ENCODE data around the gene MSH3. TPM values are rescaled to one million over a fixed set of nuclear protein-coding genes. Genes with fewer than 3 reads are reported as not detected.
"Not testable (repeated sequence)": the region's sequence is repeated elsewhere in the genome, so short reads cannot be mapped to it uniquely, and the experiment has no call there.

Gene MSH3
- total RNA-seq, 1 donor from 2014 or later: 20.2 TPM

- Mint-ChIP-seq H3K4me1 (ENCODE audit: low read depth) (peaks cover 43% of the 10 kb centered on the region), H3K27me3 (ENCODE audit: insufficient read depth) (no peaks in the 10 kb centered on the region), H3K36me3 (ENCODE audit: low read depth) (peaks cover 41% of the 10 kb centered on the region), H3K4me3 (no peak overlapping the region), H3K27ac (peak overlapping the region; percentile 30), H3K9me3 (peaks cover 3% of the 10 kb centered on the region)
- intact Hi-C loops (cut with micrococcal nuclease): no loop called here
- DNase-seq (ENCODE audit: low spot score): no peak
These were observed 109.6 kb downstream of the MSH3 start for GRCh38 chr5:80763873-80764647.

GRCh38 chr5:80764786-80765185, 110.3 kb downstream of the MSH3 start:
- H3K4me3 Mint-ChIP-seq: no peak overlapping the region
- no peaks in the 10 kb centered on the region for H3K27me3 Mint-ChIP-seq (ENCODE audit: insufficient read depth)
- peaks cover 36% of the 10 kb centered on the region for H3K4me1 Mint-ChIP-seq (ENCODE audit: low read depth)
- peaks cover 35% of the 10 kb centered on the region for H3K36me3 Mint-ChIP-seq (ENCODE audit: low read depth)
- DNase-seq (ENCODE audit: low spot score): no peak
- no peak overlapping the region for H3K27ac Mint-ChIP-seq
- intact Hi-C loops (cut with micrococcal nuclease): no loop called here
- peaks cover 3% of the 10 kb centered on the region for H3K9me3 Mint-ChIP-seq

GRCh38 chr5:80777347-80778287, 123.2 kb downstream of the MSH3 start:
- Mint-ChIP-seq H3K27me3 (ENCODE audit: insufficient read depth) (no peaks in the 10 kb centered on the region), H3K9me3 (no peaks in the 10 kb centered on the region), H3K27ac (no peak overlapping the region), H3K4me3 (no peak overlapping the region), H3K36me3 (ENCODE audit: low read depth) (peaks cover 26% of the 10 kb centered on the region), H3K4me1 (ENCODE audit: low read depth) (peaks cover 25% of the 10 kb centered on the region)
- intact Hi-C loops (cut with micrococcal nuclease): no loop called here
- DNase-seq (ENCODE audit: low spot score): no peak

GRCh38 chr5:80780024-80780423, 125.6 kb downstream of the MSH3 start:
- intact Hi-C loops (cut with micrococcal nuclease): no loop called here
- no peak overlapping the region for H3K4me3 Mint-ChIP-seq
- no peaks in the 10 kb centered on the region for H3K27me3 Mint-ChIP-seq (ENCODE audit: insufficient read depth)
- no peak overlapping the region for H3K27ac Mint-ChIP-seq
- DNase-seq (ENCODE audit: low spot score): no peak
- peaks cover 25% of the 10 kb centered on the region for H3K4me1 Mint-ChIP-seq (ENCODE audit: low read depth)
- no peaks in the 10 kb centered on the region for H3K9me3 Mint-ChIP-seq
- peaks cover 28% of the 10 kb centered on the region for H3K36me3 Mint-ChIP-seq (ENCODE audit: low read depth)

- Mint-ChIP-seq H3K9me3 (no peaks in the 10 kb centered on the region), H3K4me3 (no peak overlapping the region)
- intact Hi-C loops (cut with micrococcal nuclease): no loop called here
These were observed 126.4 kb downstream of the MSH3 start for GRCh38 chr5:80780761-80781285.

GRCh38 chr5:80781356-80781755, 126.9 kb downstream of the MSH3 start:
- Mint-ChIP-seq H3K4me1 (ENCODE audit: low read depth) (peaks cover 25% of the 10 kb centered on the region), H3K4me3 (no peak overlapping the region), H3K27me3 (ENCODE audit: insufficient read depth) (no peaks in the 10 kb centered on the region), H3K9me3 (no peaks in the 10 kb centered on the region), H3K36me3 (ENCODE audit: low read depth) (peaks cover 30% of the 10 kb centered on the region), H3K27ac (no peak overlapping the region)
- DNase-seq (ENCODE audit: low spot score): no peak
- intact Hi-C loops (cut with micrococcal nuclease): no loop called here

More at GRCh38 chr5:80780761-80781285, 126.4 kb downstream of the MSH3 start:
- H3K4me1 Mint-ChIP-seq (ENCODE audit: low read depth): peaks cover 25% of the 10 kb centered on the region
- peaks cover 30% of the 10 kb centered on the region for H3K36me3 Mint-ChIP-seq (ENCODE audit: low read depth)
- H3K27ac Mint-ChIP-seq: no peak overlapping the region
- H3K27me3 Mint-ChIP-seq (ENCODE audit: insufficient read depth): no peaks in the 10 kb centered on the region
- no peak for DNase-seq (ENCODE audit: low spot score)

GRCh38 chr5:80782626-80783025, 128.2 kb downstream of the MSH3 start:
- H3K36me3 Mint-ChIP-seq (ENCODE audit: low read depth): peaks cover 29% of the 10 kb centered on the region
- no peak for DNase-seq (ENCODE audit: low spot score)
- peaks cover 20% of the 10 kb centered on the region for H3K4me1 Mint-ChIP-seq (ENCODE audit: low read depth)
- intact Hi-C loops (cut with micrococcal nuclease): no loop called here
- no peak overlapping the region for H3K27ac Mint-ChIP-seq
- H3K27me3 Mint-ChIP-seq (ENCODE audit: insufficient read depth): no peaks in the 10 kb centered on the region
- H3K9me3 Mint-ChIP-seq: no peaks in the 10 kb centered on the region
- H3K4me3 Mint-ChIP-seq: no peak overlapping the region

GRCh38 chr5:80783751-80784150, 129.3 kb downstream of the MSH3 start:
- Mint-ChIP-seq H3K4me1 (ENCODE audit: low read depth) (peaks cover 12% of the 10 kb centered on the region), H3K36me3 (ENCODE audit: low read depth) (peaks cover 22% of the 10 kb centered on the region)
- H3K4me3 Mint-ChIP-seq; intact Hi-C loops (cut with micrococcal nuclease); DNase-seq (ENCODE audit: low spot score); H3K9me3 Mint-ChIP-seq; H3K27me3 Mint-ChIP-seq (ENCODE audit: insufficient read depth); H3K27ac Mint-ChIP-seq: not testable (repeated sequence)

GRCh38 chr5:80784451-80784850, 130.0 kb downstream of the MSH3 start:
- Mint-ChIP-seq H3K4me3 (no peak overlapping the region), H3K27me3 (ENCODE audit: insufficient read depth) (no peaks in the 10 kb centered on the region), H3K36me3 (ENCODE audit: low read depth) (peaks cover 21% of the 10 kb centered on the region), H3K9me3 (no peaks in the 10 kb centered on the region), H3K27ac (no peak overlapping the region), H3K4me1 (ENCODE audit: low read depth) (peaks cover 14% of the 10 kb centered on the region)
- no peak for DNase-seq (ENCODE audit: low spot score)
- intact Hi-C loops (cut with micrococcal nuclease): no loop called here

- not testable (repeated sequence) for H3K27ac Mint-ChIP-seq; H3K4me3 Mint-ChIP-seq; DNase-seq (ENCODE audit: low spot score); H3K4me1 Mint-ChIP-seq (ENCODE audit: low read depth); H3K27me3 Mint-ChIP-seq (ENCODE audit: insufficient read depth); H3K9me3 Mint-ChIP-seq
- intact Hi-C loops (cut with micrococcal nuclease): loop anchor here (2.0 kb wide), 1 partner anchor 33 kb away; no protein-coding TSS in a partner anchor
- peaks cover 15% of the 10 kb centered on the region for H3K36me3 Mint-ChIP-seq (ENCODE audit: low read depth)
These were observed 135.0 kb downstream of the MSH3 start for GRCh38 chr5:80789319-80790016.

GRCh38 chr5:80790698-80791097, 136.2 kb downstream of the MSH3 start:
- H3K27me3 Mint-ChIP-seq (ENCODE audit: insufficient read depth): no peaks in the 10 kb centered on the region
- H3K36me3 Mint-ChIP-seq (ENCODE audit: low read depth): peaks cover 12% of the 10 kb centered on the region
- no peak overlapping the region for H3K4me3 Mint-ChIP-seq
- intact Hi-C loops (cut with micrococcal nuclease): no loop called here
- DNase-seq (ENCODE audit: low spot score): no peak
- peaks cover 8% of the 10 kb centered on the region for H3K4me1 Mint-ChIP-seq (ENCODE audit: low read depth)
- no peaks in the 10 kb centered on the region for H3K9me3 Mint-ChIP-seq
- H3K27ac Mint-ChIP-seq: no peak overlapping the region

- Mint-ChIP-seq H3K9me3 (no peaks in the 10 kb centered on the region), H3K27ac (no peak overlapping the region), H3K4me1 (ENCODE audit: low read depth) (peaks cover 17% of the 10 kb centered on the region), H3K4me3 (no peak overlapping the region), H3K27me3 (ENCODE audit: insufficient read depth) (no peaks in the 10 kb centered on the region), H3K36me3 (ENCODE audit: low read depth) (peaks cover 21% of the 10 kb centered on the region)
- DNase-seq (ENCODE audit: low spot score): no peak
- intact Hi-C loops (cut with micrococcal nuclease): no loop called here
These were observed 138.9 kb downstream of the MSH3 start for GRCh38 chr5:80793354-80793753.
